RCC 7860 (cell line): ENCODE measurements around the gene DDI2.
A peak's percentile ranks its signal among the peaks of the same experiment; 100 is the strongest.
"Not testable (repeated sequence)": the region's sequence is repeated elsewhere in the genome, so short reads cannot be mapped to it uniquely, and the experiment has no call there.

Experiments
- DNase-seq: peaks from one replicate; pipeline ENCODE4 v3.0.0-alpha.2; 2015; ENCODE audit warnings: low spot score
- FAIRE-seq: peaks from 2 replicates; lab custom pipeline; 2012; peaks lifted over from hg19 to GRCh38; lab: Jason Lieb, UNC

The DDI2 gene

GRCh38 chr1:15604400-15604799 is 12.9 kb upstream of the DDI2 start:
- not testable (repeated sequence) for FAIRE-seq, DNase-seq

- FAIRE-seq (no peak), DNase-seq (no peak)
Observed at GRCh38 chr1:15605398-15606383, 11.6 kb upstream of the DDI2 start.

DNA sequence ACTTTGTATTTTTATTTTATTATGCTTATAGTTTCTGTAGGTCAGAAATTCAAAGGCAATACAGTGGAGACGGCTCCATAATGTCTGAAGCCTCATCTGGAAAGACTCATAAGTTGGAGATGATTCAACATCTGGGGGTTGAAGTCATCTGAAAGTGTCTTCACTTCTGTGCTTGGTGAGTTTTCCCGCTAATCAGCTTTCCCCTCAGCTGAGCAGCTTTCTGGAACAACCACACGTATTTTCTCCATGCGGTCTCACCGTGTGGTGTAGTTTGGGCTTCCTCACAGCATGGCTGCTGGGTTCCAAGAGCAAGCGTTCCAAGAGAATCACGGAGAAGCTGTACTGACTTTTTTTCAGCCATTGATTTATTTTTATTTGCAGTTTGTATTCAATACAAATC is 7.6 kb upstream of the DDI2 start:
- DNase-seq: no peak
- no peak for FAIRE-seq

DNA sequence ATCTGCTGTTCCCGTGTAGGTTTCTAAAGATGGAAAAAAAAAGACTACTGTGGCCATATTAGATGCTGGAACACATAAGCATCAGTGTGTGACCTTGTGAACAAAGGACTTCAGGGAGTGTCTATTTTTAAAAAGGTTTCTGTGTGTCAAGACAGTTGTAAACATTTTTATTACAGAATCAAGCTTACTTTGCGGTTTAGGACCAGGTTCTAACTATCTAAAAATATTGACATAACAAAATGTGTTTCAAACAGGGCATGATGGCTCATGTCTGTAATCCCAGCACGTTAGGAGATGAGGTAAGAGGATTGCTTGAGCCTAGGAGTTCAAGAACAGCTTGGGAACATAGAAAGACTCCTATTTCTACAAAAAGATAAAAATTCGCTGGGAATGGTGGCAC is 7.1 kb upstream of the DDI2 start:
- DNase-seq: no peak
- no peak for FAIRE-seq

DNA sequence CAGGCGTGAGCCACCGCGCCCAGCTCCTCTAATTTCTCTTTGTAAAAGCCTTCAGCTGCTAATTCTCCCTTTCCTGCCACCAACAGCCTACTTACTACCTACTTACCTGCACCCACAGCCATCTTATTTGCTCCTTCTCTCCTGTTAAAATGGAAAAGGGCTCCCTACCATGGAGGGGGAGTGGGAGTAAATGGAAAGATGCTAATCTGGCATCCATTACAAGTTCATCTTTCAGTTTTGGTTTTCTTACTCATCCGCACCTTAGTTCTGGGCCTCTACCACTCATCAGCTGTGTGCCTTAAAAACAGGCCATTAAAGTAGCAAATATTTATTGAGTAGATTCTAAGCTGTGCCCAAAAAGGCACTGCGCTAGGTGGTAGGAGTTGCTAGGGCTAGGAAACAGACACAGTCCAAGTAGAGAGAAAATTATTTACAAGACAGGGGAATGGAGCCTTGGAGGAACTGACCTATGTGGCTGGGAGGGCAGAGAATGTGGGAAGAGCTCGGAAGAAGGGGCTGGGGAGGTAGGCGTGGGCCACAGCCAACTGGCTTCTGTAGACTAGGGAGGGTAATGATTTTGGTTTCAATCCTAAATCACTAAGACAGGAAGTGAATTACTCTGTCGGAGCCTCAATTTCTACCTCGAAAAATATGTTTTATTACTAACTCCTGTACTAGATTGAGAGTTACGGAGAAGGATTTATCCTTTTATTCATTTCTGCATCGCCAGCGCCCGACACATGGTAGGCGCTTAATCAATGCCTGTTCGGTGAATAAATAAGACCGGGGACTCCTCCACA is 685 bp upstream of the DDI2 start:
- DNase-seq (no peak), FAIRE-seq (no peak)

DNA sequence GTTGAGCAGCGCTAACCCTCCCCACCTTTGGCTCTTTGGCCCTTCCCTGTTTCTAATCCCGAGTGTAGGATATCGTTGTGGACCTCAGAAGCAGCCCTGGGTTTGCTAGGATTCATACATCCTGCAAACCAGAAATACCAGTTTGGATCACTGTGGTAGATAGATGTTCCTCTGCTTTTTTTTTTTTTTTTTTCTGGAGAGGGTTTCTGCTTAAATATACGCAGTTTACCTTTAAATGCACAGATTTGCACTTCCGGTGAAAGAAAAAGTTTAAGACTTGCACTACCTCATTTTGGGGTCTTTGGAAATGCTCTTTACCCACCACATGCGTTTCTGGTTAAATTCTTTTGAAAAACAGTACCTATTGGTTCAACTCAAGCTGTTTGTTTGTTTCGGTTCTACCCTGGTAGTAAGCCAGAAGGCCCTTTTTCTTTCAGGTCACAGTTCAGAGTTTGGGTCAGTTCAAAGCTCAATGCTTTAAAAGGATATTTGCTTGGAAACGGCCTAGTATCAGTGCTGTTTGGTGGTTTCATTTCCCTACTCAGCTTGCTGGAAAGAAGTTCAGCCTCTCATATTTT is 908 bp downstream of the DDI2 start:
- FAIRE-seq: no peak
- peak; percentile 24 for DNase-seq

DNA sequence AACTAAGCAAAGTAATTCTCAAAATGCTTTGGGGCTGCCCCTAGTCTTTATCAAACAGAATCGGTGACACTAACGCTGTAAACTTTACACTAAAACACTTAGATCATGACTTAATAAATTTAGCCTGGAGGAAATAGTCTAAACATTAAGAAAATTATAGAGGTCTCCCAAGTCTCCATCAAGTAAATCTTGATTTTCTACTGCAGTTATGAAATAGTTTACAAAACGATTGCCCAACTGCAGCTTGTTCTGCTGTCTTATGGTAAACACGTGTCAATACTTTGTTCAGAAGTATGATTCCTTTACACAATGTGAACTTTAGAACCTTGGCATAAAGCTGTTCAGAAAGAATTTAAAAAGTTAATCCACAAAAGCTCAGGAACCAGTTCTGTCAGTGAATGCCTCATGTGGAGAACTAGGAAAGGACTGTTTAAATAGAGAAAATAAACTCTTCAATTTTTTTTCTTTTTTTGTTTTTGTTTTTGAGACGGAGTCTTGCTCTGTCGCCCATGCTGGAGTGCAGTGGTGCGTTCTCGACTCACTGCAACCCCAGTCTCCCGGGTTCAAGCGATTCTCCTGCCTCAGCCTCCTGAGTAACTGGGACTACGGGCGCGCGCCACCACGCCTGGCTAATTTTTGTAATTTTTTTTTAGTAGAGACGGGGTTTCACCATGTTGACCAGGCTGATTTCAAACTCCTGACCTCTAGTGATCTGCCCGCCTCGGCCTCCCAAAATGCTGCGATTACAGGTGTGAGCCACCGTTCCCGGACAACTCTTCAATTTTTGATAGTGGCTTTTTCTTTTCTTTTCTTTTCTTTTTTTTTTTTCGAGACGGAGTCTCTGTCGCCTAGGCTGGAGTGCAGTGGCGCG is 1.6 kb downstream of the DDI2 start:
- DNase-seq: no peak
- no peak for FAIRE-seq

- FAIRE-seq: no peak
- DNase-seq: peak; percentile 39
Observed at GRCh38 chr1:15620155-15620545, 2.9 kb downstream of the DDI2 start.

- DNase-seq (no peak), FAIRE-seq (no peak)
Observed at GRCh38 chr1:15620902-15621682, 3.8 kb downstream of the DDI2 start.

DNA sequence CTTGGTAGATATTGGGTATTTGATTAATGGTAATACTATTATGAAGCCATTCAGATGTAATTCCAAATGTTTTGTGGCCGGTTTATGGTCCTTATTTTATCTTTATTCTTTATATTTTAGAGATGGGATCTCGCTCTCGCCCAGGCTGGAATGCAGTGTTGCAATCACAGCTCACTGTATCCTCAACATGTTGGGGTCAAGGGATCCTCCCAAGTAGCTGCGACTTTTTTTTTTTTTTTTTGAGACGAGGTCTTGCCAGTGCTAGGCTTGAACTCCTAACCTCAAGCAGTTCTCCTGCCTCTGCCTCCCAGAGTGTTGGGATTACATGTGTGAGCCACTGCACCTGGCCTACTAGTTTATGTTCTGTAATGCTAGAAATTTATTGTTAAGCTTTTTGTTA is 4.7 kb downstream of the DDI2 start:
- DNase-seq: no peak
- no peak for FAIRE-seq

DNA sequence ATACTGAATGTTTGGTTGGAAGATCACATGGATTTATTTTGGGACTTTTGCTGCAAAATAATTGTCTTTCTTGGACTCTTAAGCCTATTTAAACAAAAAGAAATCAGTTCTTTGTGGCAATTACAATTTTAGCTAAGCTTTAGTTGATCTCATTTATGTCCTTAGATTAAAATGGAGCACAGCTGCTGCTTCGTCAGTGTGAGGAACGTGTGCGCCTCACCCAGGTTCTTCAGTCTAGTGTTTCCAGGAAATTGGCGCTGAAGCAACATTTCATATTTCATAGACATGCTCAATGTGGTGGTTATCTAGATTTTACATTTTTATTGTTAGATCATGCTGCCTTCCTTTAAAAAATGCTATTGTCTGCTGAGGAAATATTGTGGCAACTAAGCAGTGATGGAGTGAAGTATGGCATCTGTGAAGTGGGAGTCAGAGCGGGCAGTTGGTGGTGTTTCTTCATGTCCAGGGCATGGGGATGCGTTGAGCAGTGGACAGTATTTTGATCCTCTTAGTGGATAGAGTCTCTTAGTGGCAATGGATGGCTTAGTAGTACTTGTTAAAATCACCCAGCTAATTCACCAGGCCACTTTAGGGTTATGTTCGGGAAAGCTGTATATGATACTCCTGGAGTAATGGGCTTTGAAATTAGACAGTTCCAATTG is 5.6 kb downstream of the DDI2 start:
- DNase-seq: no peak
- FAIRE-seq: no peak

GRCh38 chr1:15623435-15623834 is 6.2 kb downstream of the DDI2 start:
- no peak for DNase-seq
- no peak for FAIRE-seq

DNA sequence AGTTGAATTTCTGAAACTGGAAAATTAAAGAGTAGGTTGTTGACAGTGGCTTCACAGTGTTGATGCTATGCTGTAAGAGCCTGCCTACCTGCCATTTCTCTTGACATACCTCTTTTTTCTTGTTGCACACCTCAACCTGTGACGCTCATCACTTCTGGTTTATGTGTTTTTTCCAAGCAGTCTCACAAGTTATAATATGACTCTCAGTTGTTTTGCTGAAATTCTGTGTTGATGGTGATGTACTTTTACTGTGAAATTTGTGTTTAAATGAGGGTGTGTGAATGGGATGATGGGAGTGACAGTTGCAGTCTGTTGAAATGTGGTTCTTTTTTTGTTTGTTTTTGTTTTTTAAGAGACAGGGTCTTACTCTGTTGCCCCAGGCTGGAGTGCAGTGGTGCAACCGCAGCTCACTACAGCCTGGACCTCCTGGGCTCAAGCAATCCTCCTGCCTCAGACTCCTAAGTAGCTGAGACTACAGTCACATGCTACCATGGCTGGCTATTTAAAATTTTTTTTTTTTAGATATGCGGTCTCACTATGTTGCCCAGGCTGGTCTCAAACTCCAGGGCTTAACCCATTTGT is 7.0 kb downstream of the DDI2 start:
- no peak for DNase-seq
- FAIRE-seq: no peak

DNA sequence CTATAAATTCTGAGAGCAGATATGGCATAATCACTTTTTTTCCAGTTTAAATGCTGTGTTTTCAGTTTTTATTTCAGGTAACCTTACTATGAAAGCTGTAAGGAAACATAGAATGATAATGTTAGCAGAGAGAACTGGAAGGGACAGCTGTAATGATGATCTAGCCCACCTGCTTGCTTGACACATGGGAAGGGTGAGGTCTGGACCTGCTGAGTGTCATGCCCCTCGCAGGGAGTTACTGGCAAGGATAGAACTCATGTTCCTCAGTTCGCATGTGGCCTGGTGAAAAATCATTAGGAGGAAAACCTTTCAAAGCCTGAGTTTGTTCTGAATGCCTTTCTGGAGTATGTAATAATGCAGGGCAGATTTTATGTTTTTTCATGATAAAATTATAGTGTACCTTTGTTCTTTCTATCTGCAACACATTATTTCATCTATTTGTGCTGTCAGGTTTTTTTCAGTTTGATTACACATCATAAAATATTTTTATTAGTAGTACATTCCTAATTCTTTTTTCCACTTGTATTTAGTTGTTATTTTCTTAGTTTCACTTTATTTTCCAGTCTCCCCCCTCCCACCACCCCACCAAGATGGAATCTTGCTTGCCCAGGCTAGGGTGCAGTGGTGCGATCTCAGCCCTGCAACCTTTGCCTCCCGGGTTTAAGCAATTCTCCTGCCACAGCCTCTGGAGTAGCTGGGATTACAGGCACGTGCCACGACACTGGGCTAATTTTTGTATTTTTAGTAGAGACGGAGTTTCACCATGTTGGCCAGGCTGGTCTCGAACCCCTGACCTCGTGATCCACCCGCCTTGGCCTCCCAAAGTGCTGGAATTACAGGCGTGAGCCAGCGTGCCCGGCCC is 8.0 kb downstream of the DDI2 start:
- FAIRE-seq (no peak), DNase-seq (no peak)

- FAIRE-seq (no peak), DNase-seq (no peak)
Observed at GRCh38 chr1:15626269-15626950, 9.2 kb downstream of the DDI2 start.

GRCh38 chr1:15627343-15627988 is 10.2 kb downstream of the DDI2 start:
- no peak for FAIRE-seq
- no peak for DNase-seq

- DNase-seq (no peak), FAIRE-seq (no peak)
Observed at GRCh38 chr1:15628003-15628402, 10.7 kb downstream of the DDI2 start.
